Endothelial cell of umbilical vein (primary cell): ENCODE results near the gene IRS1. TPM values are rescaled to one million over a fixed set of nuclear protein-coding genes. Genes with fewer than 3 reads are reported as not detected.

Experiments used
- BruUV-seq: library from RNA; stranded (reverse); fragments of 400-500 nt; replicated peaks from 2 replicates; lab custom pipeline; 2021; lab: Mats Ljungman, UMichigan
- CTCF ChIA-PET: fragments of 300-600, 350-600 bp; sonication (Branson Sonifier 250); formaldehyde crosslinking; loops from one replicate; lab custom pipeline; 2021; ENCODE audit warnings: antibody characterized with exemption, inconsistent platforms; lab: Charles Lee
- POLR2A ChIA-PET: fragments of 300-600, 350-600 bp; sonication (Branson Sonifier 250); formaldehyde crosslinking; loops from one replicate; lab custom pipeline; 2021; ENCODE audit warnings: antibody characterized with exemption, inconsistent platforms; lab: Charles Lee
- DNase-seq: peaks from one replicate; pipeline ENCODE4 v3.0.0-alpha.2; 2011; ENCODE audit warnings: low read depth, low spot score
- FAIRE-seq: peaks from 2 replicates; lab custom pipeline; 2011; peaks lifted over from hg19 to GRCh38; lab: Jason Lieb, UNC
- H2AFZ ChIP-seq: 2 replicates; pipeline ENCODE4 v1.6.0; 2012; ENCODE audit warnings: low read depth, low read length, control low read depth, inconsistent platforms
- H3K27ac ChIP-seq: 2 replicates; pipeline ENCODE4 v1.5.1; 2011; ENCODE audit warnings: low read depth, mild to moderate bottlenecking, control low read depth, low read length, moderate library complexity; ENCODE audit not compliant: insufficient read depth
- H3K27me3 ChIP-seq, 2 experiments: 2 replicates each; pipeline versions ENCODE4 v1.6.0 to v1.6.1; 2011; ENCODE audit warnings: low read length in 2 of 2, mixed read lengths in 1 of 2; ENCODE audit not compliant: control insufficient read depth in 2 of 2, insufficient read depth in 2 of 2
- H3K36me3 ChIP-seq, 2 experiments: 2 replicates in 1 of 2; 3 replicates in 1 of 2; pipeline ENCODE4 v1.5.1; 2011; ENCODE audit warnings: low read length in 2 of 2, mild to moderate bottlenecking in 1 of 2, moderate library complexity in 1 of 2; ENCODE audit not compliant: control insufficient read depth in 2 of 2, insufficient read depth in 2 of 2; ENCODE audit errors: extremely low read depth in 1 of 2
- H3K4me1 ChIP-seq: 3 replicates; pipeline ENCODE4 v1.5.1; 2011; ENCODE audit warnings: mild to moderate bottlenecking, low read length; ENCODE audit not compliant: control insufficient read depth, insufficient read depth; ENCODE audit errors: extremely low read depth
- H3K4me2 ChIP-seq: 2 replicates; pipeline ENCODE4 v1.6.1; 2011; ENCODE audit warnings: low read length, control low read depth, mixed read lengths; ENCODE audit not compliant: insufficient read depth
- H3K4me3 ChIP-seq, 3 experiments: fragments of 200-600 bp in 1 of 3; sonication (generic), shearing (Covaris generic) in 1 of 3; replicated peaks in 1 of 3; 2 replicates each; pipeline ENCODE4 v1.5.1; 2011 to 2016; ENCODE audit warnings: control low read depth in 3 of 3, low read length in 3 of 3, mild to moderate bottlenecking in 2 of 3, inconsistent platforms in 1 of 3, low read depth in 1 of 3, moderate library complexity in 1 of 3; ENCODE audit not compliant: insufficient read depth in 1 of 3
- H3K79me2 ChIP-seq: 2 replicates; pipeline ENCODE4 v1.6.0; 2012; ENCODE audit warnings: low read length, inconsistent platforms; ENCODE audit not compliant: control insufficient read depth, insufficient read depth
- H3K9ac ChIP-seq: replicated peaks from 2 replicates; pipeline ENCODE3; 2011; ENCODE audit warnings: low read length, control low read depth; ENCODE audit not compliant: insufficient read depth; ENCODE audit errors: extremely low read depth
- H3K9me1 ChIP-seq: replicated peaks from 3 replicates; pipeline ENCODE4 v1.6.0; 2011; ENCODE audit warnings: mild to moderate bottlenecking, low read length; ENCODE audit not compliant: control insufficient read depth, insufficient read depth; ENCODE audit errors: extremely low read depth
- H3K9me3 ChIP-seq: replicated peaks from 2 replicates; pipeline ENCODE4 v1.5.1; 2012; ENCODE audit warnings: low read length, inconsistent platforms; ENCODE audit not compliant: control insufficient read depth, insufficient read depth
- H4K20me1 ChIP-seq: replicated peaks from 2 replicates; pipeline ENCODE3; 2011; ENCODE audit warnings: mild to moderate bottlenecking, low read length; ENCODE audit not compliant: control insufficient read depth, insufficient read depth; ENCODE audit errors: extremely low read depth
- GATA2 ChIP-seq: IDR thresholded peaks from 2 replicates; pipeline ENCODE4 v1.7.0; 2011; ENCODE audit warnings: low read depth, mild to moderate bottlenecking, moderate library complexity, mixed read lengths, low read length; ENCODE audit not compliant: insufficient read length, insufficient read depth
- POLR2A ChIP-seq: IDR thresholded peaks from 2 replicates; pipeline ENCODE4 v1.6.1; 2012; ENCODE audit warnings: low read depth, mild to moderate bottlenecking, control low read depth, low read length
- POLR2AphosphoS5 ChIP-seq: IDR thresholded peaks from 2 replicates; pipeline ENCODE4 v1.6.1; 2012; ENCODE audit warnings: low read depth, mild to moderate bottlenecking, control low read depth, low read length, moderate library complexity; ENCODE audit not compliant: insufficient read depth
- dilution Hi-C: fragments of 300-500 bp; cut with MboI; formaldehyde crosslinking; loops from one replicate; pipeline ENCODE4 v1.15.0; 2019; ENCODE audit warnings: low sequenced_read_pairs; ENCODE audit not compliant: extremely low pct_ligation_motif_present
- intact Hi-C: fragments of 100-400 bp; cut with micrococcal nuclease; formaldehyde crosslinking; loops from one replicate; pipeline ENCODE4 v1.10.0; 2022
- polyA plus RNA-seq, 4 experiments: library from polyadenylated mRNA; depleted of rRNA in 3 of 4; stranded (reverse) in 3 of 4; unstranded in 1 of 4; fragments of >200 nt; gene quantifications; 2 replicates each; pipeline versions ENCODE4 v1.2.1 to v1.2.3, GENCODE V29; 2011 to 2012; ENCODE audit warnings: missing spikeins in 1 of 4
- total RNA-seq: library from RNA; stranded (reverse); gene quantifications from 2 replicates; pipeline ENCODE4 v1.2.3, GENCODE V29; 2021
- TF ChIP-seq, protein P1 (sequence below), 2 donors: IDR thresholded peaks; 1 replicate in 1 of 2; 2 replicates in 1 of 2; pipeline ENCODE4 v1.5.1; 2011; ENCODE audit warnings: low read length in 2 of 2, mild to moderate bottlenecking in 2 of 2, moderate library complexity in 2 of 2, control low read depth in 1 of 2, inconsistent platforms in 1 of 2, low read depth in 1 of 2; ENCODE audit not compliant: insufficient read depth in 1 of 2; ENCODE audit errors: extremely low read depth in 1 of 2

IRS1 gene
- total and polyA plus RNA-seq, 2 donors (not counting 3 experiments of a cell fraction or from before 2014, with no cell fraction given) = 0.10 to 0.11 TPM

DNA sequence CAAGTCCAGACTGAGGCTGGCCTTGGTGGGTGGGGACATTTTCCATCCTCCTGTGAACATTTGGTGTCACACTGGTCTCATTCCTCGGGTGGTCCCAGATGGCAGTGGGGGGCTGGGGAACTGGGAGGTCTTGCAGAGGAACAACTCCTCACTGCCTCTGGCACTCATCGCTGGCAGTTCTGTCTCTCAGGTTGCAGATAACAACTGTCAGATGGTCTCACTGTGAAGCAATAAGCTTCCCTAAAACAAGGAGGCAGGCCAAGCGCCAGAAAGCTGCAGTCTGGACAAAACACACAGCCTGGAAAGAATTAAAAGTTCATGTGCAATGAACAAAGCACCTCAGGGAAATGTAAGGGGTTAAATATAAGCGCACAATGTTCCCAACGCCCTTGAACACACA lies 78.1 kb downstream of the IRS1 start:
- Histone ChIP-seq H2AFZ (no peak overlapping the region), H3K4me1 (no peaks in the 10 kb centered on the region), H3K27me3 (no peaks in the 10 kb centered on the region), H3K9me3 (no peaks in the 10 kb centered on the region), H3K27ac (no peak overlapping the region), H3K9me1 (no peaks in the 10 kb centered on the region), H3K36me3 (no peaks in the 10 kb centered on the region), H3K9ac (no peak overlapping the region), H3K4me3 (no peak overlapping the region), H3K79me2 (no peaks in the 10 kb centered on the region), H3K4me2 (no peak overlapping the region), H4K20me1 (no peaks in the 10 kb centered on the region)
- TF ChIP-seq POLR2A (no peak), POLR2AphosphoS5 (no peak)
- TF ChIP-seq, protein P1, sequence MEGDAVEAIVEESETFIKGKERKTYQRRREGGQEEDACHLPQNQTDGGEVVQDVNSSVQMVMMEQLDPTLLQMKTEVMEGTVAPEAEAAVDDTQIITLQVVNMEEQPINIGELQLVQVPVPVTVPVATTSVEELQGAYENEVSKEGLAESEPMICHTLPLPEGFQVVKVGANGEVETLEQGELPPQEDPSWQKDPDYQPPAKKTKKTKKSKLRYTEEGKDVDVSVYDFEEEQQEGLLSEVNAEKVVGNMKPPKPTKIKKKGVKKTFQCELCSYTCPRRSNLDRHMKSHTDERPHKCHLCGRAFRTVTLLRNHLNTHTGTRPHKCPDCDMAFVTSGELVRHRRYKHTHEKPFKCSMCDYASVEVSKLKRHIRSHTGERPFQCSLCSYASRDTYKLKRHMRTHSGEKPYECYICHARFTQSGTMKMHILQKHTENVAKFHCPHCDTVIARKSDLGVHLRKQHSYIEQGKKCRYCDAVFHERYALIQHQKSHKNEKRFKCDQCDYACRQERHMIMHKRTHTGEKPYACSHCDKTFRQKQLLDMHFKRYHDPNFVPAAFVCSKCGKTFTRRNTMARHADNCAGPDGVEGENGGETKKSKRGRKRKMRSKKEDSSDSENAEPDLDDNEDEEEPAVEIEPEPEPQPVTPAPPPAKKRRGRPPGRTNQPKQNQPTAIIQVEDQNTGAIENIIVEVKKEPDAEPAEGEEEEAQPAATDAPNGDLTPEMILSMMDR (IDR thresholded peaks at IDR 0.05; ENCODE audit: extremely low read depth in 1 of 2, insufficient read depth in 1 of 2, low read depth in 1 of 2, low read length in 2 of 2) = no peak
- dilution Hi-C loops = no loop called here
- FAIRE-seq (no peak), DNase-seq (no peak)
- intact Hi-C loops = no loop called here
- ChIA-PET CTCF (no interaction called here), POLR2A (no interaction called here)
- BruUV-seq = no TSS peak

DNA sequence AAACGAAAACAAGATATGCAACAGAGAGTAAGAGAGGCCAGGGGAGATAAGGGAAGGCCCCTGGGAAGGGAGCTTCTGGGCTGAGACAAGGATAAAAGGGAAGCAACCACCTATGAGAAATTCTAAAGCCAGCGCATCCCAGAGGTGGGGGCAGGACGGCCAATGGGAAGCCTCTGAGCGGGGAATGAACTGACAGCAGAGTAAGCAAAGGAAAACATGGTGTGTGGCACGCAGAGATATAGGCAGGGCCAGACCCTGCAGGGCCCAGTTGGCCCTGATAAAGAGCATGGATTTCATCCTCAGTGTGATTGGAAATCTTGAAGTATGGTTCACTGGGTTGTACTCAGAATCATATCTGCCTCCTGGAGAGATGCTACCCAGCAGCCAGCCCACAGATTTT lies 78.7 kb downstream of the IRS1 start:
- dilution Hi-C loops (no loop called here), intact Hi-C loops (no loop called here)
- Histone ChIP-seq H3K36me3 (no peaks in the 10 kb centered on the region), H3K4me2 (no peak overlapping the region), H3K9me1 (no peaks in the 10 kb centered on the region), H3K27me3 (no peaks in the 10 kb centered on the region), H3K27ac (no peak overlapping the region), H3K4me1 (no peaks in the 10 kb centered on the region), H3K79me2 (no peaks in the 10 kb centered on the region), H4K20me1 (no peaks in the 10 kb centered on the region), H3K4me3 (no peak overlapping the region), H3K9ac (no peak overlapping the region), H2AFZ (no peak overlapping the region), H3K9me3 (no peaks in the 10 kb centered on the region)
- ChIA-PET POLR2A (no interaction called here), CTCF (no interaction called here)
- BruUV-seq = no TSS peak
- DNase-seq = no peak
- no peak for FAIRE-seq
- TF ChIP-seq GATA2 (no peak), POLR2AphosphoS5 (no peak)
